K562 (cell line): ENCODE measurements around the gene LAIR2. TPM values are rescaled to one million over a fixed set of nuclear protein-coding genes. Genes with fewer than 3 reads are reported as not detected.
A peak's percentile ranks its signal among the peaks of the same experiment; 100 is the strongest.

Experiments
- CBFB ChIP-seq: sonication (generic); formaldehyde crosslinking; IDR thresholded peaks from 2 replicates; pipeline ENCODE4 v1.4.0; 2020; ENCODE audit warnings: mild to moderate bottlenecking, missing genetic modification reagents
- CREB3L1 ChIP-seq: fragments of 450-650 bp; IDR thresholded peaks from 2 replicates; pipeline ENCODE4 v1.6.1; 2014; ENCODE audit warnings: low read depth, mild to moderate bottlenecking, moderate library complexity, borderline replicate concordance
- ELK1 ChIP-seq: sonication (generic); formaldehyde crosslinking; IDR thresholded peaks from 2 replicates; pipeline ENCODE4 v1.8.1; 2022; ENCODE audit warnings: missing genetic modification reagents
- ESRRB ChIP-seq: fragments of 250-450 bp; sonication (Bioruptor Pico); IDR thresholded peaks from 2 replicates; pipeline ENCODE4 v1.5.0; 2020; ENCODE audit warnings: mild to moderate bottlenecking, moderate library complexity, borderline replicate concordance
- EZH2 ChIP-seq: IDR thresholded peaks from 2 replicates; pipeline ENCODE4 v1.6.1; 2012; ENCODE audit warnings: low read depth, mild to moderate bottlenecking, inconsistent platforms, low read length, borderline replicate concordance
- FOXK1 ChIP-seq: sonication (generic); formaldehyde crosslinking; IDR thresholded peaks from 2 replicates; pipeline ENCODE4 v1.8.0; 2022; ENCODE audit warnings: missing genetic modification reagents, mild to moderate bottlenecking, borderline replicate concordance
- GTF2B ChIP-seq: IDR thresholded peaks from 2 replicates; pipeline ENCODE4 v1.6.1; 2011; ENCODE audit not compliant: insufficient read length; ENCODE audit errors: extremely low read depth
- HDAC1 ChIP-seq, 2 experiments: fragments of 450-650 bp; IDR thresholded peaks; 2 replicates each; pipeline ENCODE4 v1.6.1; 2016 to 2017; ENCODE audit warnings: inconsistent platforms in 1 of 2, mild to moderate bottlenecking in 1 of 2, moderate library complexity in 1 of 2
- LCOR ChIP-seq: sonication (generic); formaldehyde crosslinking; IDR thresholded peaks from 2 replicates; pipeline ENCODE4 v1.8.0; 2022; ENCODE audit warnings: mild to moderate bottlenecking, missing genetic modification reagents
- MAFK ChIP-seq: IDR thresholded peaks from 2 replicates; pipeline ENCODE4 v1.6.1; 2011; ENCODE audit warnings: low read length, improper control_type of control experiment
- MITF ChIP-seq: IDR thresholded peaks from 2 replicates; pipeline ENCODE4 v1.6.1; 2014; ENCODE audit warnings: antibody characterized with exemption
- NFIC ChIP-seq: fragments of 450-650 bp; IDR thresholded peaks from 2 replicates; pipeline ENCODE4 v1.6.1; 2017; ENCODE audit warnings: mild to moderate bottlenecking, inconsistent platforms
- NR2C1 ChIP-seq, 2 experiments: fragments of 450-650 bp; IDR thresholded peaks; 2 replicates each; pipeline ENCODE4 v1.6.1; 2017; ENCODE audit warnings: mild to moderate bottlenecking in 2 of 2, antibody characterized with exemption in 1 of 2, inconsistent platforms in 1 of 2, missing compliant biosample characterization in 1 of 2, missing genetic modification characterization in 1 of 2
- POLR2A ChIP-seq: fragments of 450-650 bp; conservative IDR thresholded peaks from 2 replicates; pipeline ENCODE4 v1.6.1; 2016
- SMARCA5 ChIP-seq: fragments of 450-650 bp; IDR thresholded peaks from 2 replicates; pipeline ENCODE4 v1.6.1; 2016
- ZFX ChIP-seq: sonication (generic); formaldehyde crosslinking; IDR thresholded peaks from 2 replicates; pipeline ENCODE4 v1.8.0; 2022; ENCODE audit warnings: mild to moderate bottlenecking, missing genetic modification reagents, moderate library complexity
- ZKSCAN8 ChIP-seq: fragments of 200-800 bp; sonication (Bioruptor generic); IDR thresholded peaks from 2 replicates; pipeline ENCODE4 v1.6.1; 2016; ENCODE audit warnings: missing genetic modification characterization, missing compliant biosample characterization
- ZNF224 ChIP-seq: sonication (generic); formaldehyde crosslinking; IDR thresholded peaks from 2 replicates; pipeline ENCODE4 v1.8.0; 2022; ENCODE audit warnings: mild to moderate bottlenecking, missing genetic modification reagents
- ZNF253 ChIP-seq: fragments of 250-450 bp; sonication (Bioruptor Pico); conservative IDR thresholded peaks from 2 replicates; pipeline ENCODE4 v1.6.1; 2021; ENCODE audit warnings: mild to moderate bottlenecking
- ZNF263 ChIP-seq: sonication (generic); formaldehyde crosslinking; IDR thresholded peaks from 2 replicates; pipeline ENCODE4 v1.8.0; 2022; ENCODE audit warnings: mild to moderate bottlenecking, missing genetic modification reagents, borderline replicate concordance
- ZNF398 ChIP-seq: fragments of 250-450 bp; sonication (Bioruptor Pico); IDR thresholded peaks from 2 replicates; pipeline ENCODE4 v1.8.0; 2021; ENCODE audit warnings: moderate library complexity, mild to moderate bottlenecking, inconsistent platforms
- ZNF584 ChIP-seq: fragments of 200-800 bp; sonication (Bioruptor generic); IDR thresholded peaks from 2 replicates; pipeline ENCODE4 v1.6.1; 2016; ENCODE audit warnings: low read depth, mild to moderate bottlenecking, missing genetic modification characterization, missing compliant biosample characterization
- ZNF644 ChIP-seq: fragments of 200-800 bp; sonication (Bioruptor generic); IDR thresholded peaks from 2 replicates; pipeline ENCODE4 v1.6.1; 2016; ENCODE audit warnings: low read depth, missing genetic modification characterization, missing compliant biosample characterization
- ZNF707 ChIP-seq: fragments of 250-450 bp; sonication (Bioruptor Pico); conservative IDR thresholded peaks from 2 replicates; pipeline ENCODE4 v1.8.0; 2022; ENCODE audit warnings: inconsistent platforms, mild to moderate bottlenecking, moderate library complexity
- polyA plus RNA-seq, 8 experiments: library from polyadenylated mRNA; depleted of rRNA in 4 of 8; stranded (reverse) in 5 of 8; unstranded in 3 of 8; fragments of >200 nt; fragmentation: Nextera tagmentation in 2 of 8; fragmentation: Illumina TruSeq in 1 of 8; extraction: Ambion mirVana in 2 of 8; extraction: Trizol in 1 of 8; gene quantifications; 2 replicates each; pipeline versions ENCODE4 v1.2.1 to v1.2.3, GENCODE V29; 2011 to 2014; ENCODE audit warnings: inconsistent platforms in 1 of 8, missing spikeins in 1 of 8
- total RNA-seq, 7 experiments: library from RNA; depleted of rRNA in 6 of 7; stranded (reverse); fragments of >200 nt in 6 of 7; fragmentation: Illumina TruSeq in 2 of 7; extraction: Trizol in 2 of 7; gene quantifications; 2 replicates each; pipeline versions ENCODE4 v1.2.1 to v1.2.3, GENCODE V29; 2011 to 2021; ENCODE audit warnings: low replicate concordance in 1 of 7

LAIR2 gene
- total and polyA plus RNA-seq, 9 of the 15 experiments (the other 6 are each of a cell fraction or from before 2014, with no cell fraction given): not detected

GRCh38 chr19:54517483-54517882 is 14.9 kb downstream of the LAIR2 start (continued):
- TF ChIP-seq MITF (no peak), ESRRB (no peak), FOXK1 (CRISPR knock-in tag) (no peak), ZNF707 (CRISPR knock-in tag) (no peak), ZNF398 (CRISPR knock-in tag) (no peak), EZH2 (no peak), ELK1 (CRISPR knock-in tag) (no peak), NFIC (peak; percentile 75), ZNF644 (tag) (peak; percentile 79), MAFK (no peak), CBFB (0 out of 2 replicates have a peak, but pooled peaks have one; percentile 57), HDAC1 (IDR thresholded peaks at IDR 0.05) (no peak), SMARCA5 (no peak), LCOR (CRISPR knock-in tag) (peak; percentile 46; the same call in 1 of the 2 replicates), NR2C1 (IDR thresholded peaks at IDR 0.05) (no peak), NR2C1 (tag; IDR thresholded peaks at IDR 0.05) (0 out of 2 replicates have a peak, but pooled peaks have one; percentile 38), POLR2A (no peak), ZKSCAN8 (CRISPR knock-in tag) (no peak), ZNF584 (CRISPR knock-in tag) (0 out of 2 replicates have a peak, but pooled peaks have one; percentile 70), ZFX (CRISPR knock-in tag) (no peak), GTF2B (no peak), ZNF253 (no peak), ZNF224 (no peak), ZNF263 (peak; percentile 44; the same call in 1 of the 2 replicates), CREB3L1 (no peak)
